ENCODE results near the gene DAAM1. TPM values are rescaled to one million over a fixed set of nuclear protein-coding genes. Genes with fewer than 3 reads are reported as not detected.

Gene DAAM1
- total RNA-seq, 2 donors from 2014 or later = 94.0 to 99.4 TPM

- no peaks in the 10 kb centered on the region for H3K27me3 ChIP-seq (ENCODE audit: control insufficient read depth, insufficient read depth, low read length, poor library complexity, severe bottlenecking)
- Mint-ChIP-seq H3K4me3 (no peak overlapping the region), H3K36me3 (ENCODE audit: low read depth) (peaks cover 11% of the 10 kb centered on the region)
Measured at GRCh38 chr14:59195912-59196311, 7.4 kb downstream of the DAAM1 start.

GRCh38 chr14:59197695-59198262 lies 9.3 kb downstream of the DAAM1 start:
- peaks cover 25% of the 10 kb centered on the region for H3K4me1 Mint-ChIP-seq
- H3K27ac Mint-ChIP-seq = peak overlapping the region; percentile 10
- 83% methylated on average over 1 to 5 of the region's 5 CpGs for WGBS, 2 experiments (ENCODE audit: insufficient coverage in 1 of 2, insufficient read length in 1 of 2)
- TF ChIP-seq CTCF (conservative IDR thresholded peaks at IDR 0.05) = no peak
- H3K4me3 Mint-ChIP-seq = no peak overlapping the region
- peaks cover 13% of the 10 kb centered on the region for H3K36me3 Mint-ChIP-seq (ENCODE audit: low read depth)
- no peaks in the 10 kb centered on the region for H3K27me3 ChIP-seq (ENCODE audit: control insufficient read depth, insufficient read depth, low read length, poor library complexity, severe bottlenecking)
- H3K4me1 ChIP-seq (ENCODE audit: control insufficient read depth, insufficient read depth, low read length) = peaks cover 15% of the 10 kb centered on the region
- no peak overlapping the region for H3K27ac ChIP-seq (ENCODE audit: low read depth, low read length)
- H3K27me3 Mint-ChIP-seq (ENCODE audit: insufficient read depth) = no peaks in the 10 kb centered on the region
- H3K4me3 ChIP-seq (ENCODE audit: low read length) = no peak overlapping the region
- H3K9ac ChIP-seq (ENCODE audit: extremely low read depth, low read length, poor library complexity, severe bottlenecking) = no peak overlapping the region
- DNase-seq = no peak
- peaks cover 4% of the 10 kb centered on the region for H3K9me3 ChIP-seq (ENCODE audit: control insufficient read depth, low read length)
- peaks cover 12% of the 10 kb centered on the region for H3K36me3 ChIP-seq (ENCODE audit: control insufficient read depth, insufficient read depth, low read length)
- peaks cover 3% of the 10 kb centered on the region for H3K9me3 Mint-ChIP-seq

More at GRCh38 chr14:59195912-59196311, 7.4 kb downstream of the DAAM1 start:
- H3K27ac ChIP-seq (ENCODE audit: low read depth, low read length) = no peak overlapping the region
- H3K27me3 Mint-ChIP-seq (ENCODE audit: insufficient read depth) = no peaks in the 10 kb centered on the region
- peaks cover 12% of the 10 kb centered on the region for H3K36me3 ChIP-seq (ENCODE audit: control insufficient read depth, insufficient read depth, low read length)
- peaks cover 26% of the 10 kb centered on the region for H3K4me1 ChIP-seq (ENCODE audit: control insufficient read depth, insufficient read depth, low read length)
- DNase-seq = no peak
- TF ChIP-seq CTCF (conservative IDR thresholded peaks at IDR 0.05) = no peak
- no peak overlapping the region for H3K9ac ChIP-seq (ENCODE audit: extremely low read depth, low read length, poor library complexity, severe bottlenecking)
- peaks cover 3% of the 10 kb centered on the region for H3K9me3 Mint-ChIP-seq
- 97 to 100% methylated on average over 1 to 2 of the region's 2 CpGs for WGBS, 2 experiments (ENCODE audit: insufficient coverage in 1 of 2, insufficient read length in 1 of 2)
- peaks cover 35% of the 10 kb centered on the region for H3K4me1 Mint-ChIP-seq
- no peak overlapping the region for H3K27ac Mint-ChIP-seq
- H3K9me3 ChIP-seq (ENCODE audit: control insufficient read depth, low read length) = peaks cover 4% of the 10 kb centered on the region
- H3K4me3 ChIP-seq (ENCODE audit: low read length) = no peak overlapping the region

- Histone ChIP-seq H3K9ac (ENCODE audit: extremely low read depth, low read length, poor library complexity, severe bottlenecking) (no peak overlapping the region), H3K9me3 (ENCODE audit: control insufficient read depth, low read length) (peaks cover 4% of the 10 kb centered on the region), H3K36me3 (ENCODE audit: control insufficient read depth, insufficient read depth, low read length) (peaks cover 12% of the 10 kb centered on the region), H3K27me3 (ENCODE audit: control insufficient read depth, insufficient read depth, low read length, poor library complexity, severe bottlenecking) (no peaks in the 10 kb centered on the region), H3K27ac (ENCODE audit: low read depth, low read length) (no peak overlapping the region), H3K4me3 (ENCODE audit: low read length) (no peak overlapping the region), H3K4me1 (ENCODE audit: control insufficient read depth, insufficient read depth, low read length) (peaks cover 11% of the 10 kb centered on the region)
- Mint-ChIP-seq H3K36me3 (ENCODE audit: low read depth) (peaks cover 13% of the 10 kb centered on the region), H3K4me1 (peaks cover 20% of the 10 kb centered on the region), H3K4me3 (no peak overlapping the region), H3K27ac (no peak overlapping the region), H3K9me3 (peaks cover 3% of the 10 kb centered on the region), H3K27me3 (ENCODE audit: insufficient read depth) (no peaks in the 10 kb centered on the region)
- WGBS, 2 experiments (ENCODE audit: insufficient coverage in 1 of 2, insufficient read length in 1 of 2) = 96 to 97% methylated on average over 4 of the region's 5 CpGs
- no peak for DNase-seq
- peak; percentile 35 for TF ChIP-seq CTCF (conservative IDR thresholded peaks at IDR 0.05)
Measured at GRCh38 chr14:59199205-59199604, 10.7 kb downstream of the DAAM1 start.

Data from endodermal cell (in vitro differentiated cells).